HG03025 (cell line): ENCODE measurements around the gene RIPOR3.
"Not testable (repeated sequence)": the region's sequence is repeated elsewhere in the genome, so short reads cannot be mapped to it uniquely, and the experiment has no call there.

Experiments used
- ATAC-seq: cut with Tn5 transposase; IDR thresholded peaks from one replicate; pipeline ENCODE4 v1.9.1; 2021; ENCODE audit warnings: mild to moderate bottlenecking, moderate library complexity; ENCODE audit not compliant: unreplicated experiment, low FRiP score

RIPOR3 gene

GRCh38 chr20:50559856-50560638 lies 131.3 kb downstream of the RIPOR3 start:
- no peak for ATAC-seq

- ATAC-seq, result no peak
These were observed 132.2 kb downstream of the RIPOR3 start for GRCh38 chr20:50559149-50559548.

- ATAC-seq, result no peak
These were observed 132.8 kb downstream of the RIPOR3 start for GRCh38 chr20:50558483-50558925.

GRCh38 chr20:50557549-50558134 lies 133.7 kb downstream of the RIPOR3 start:
- ATAC-seq, result no peak

- no peak for ATAC-seq
These were observed 135.7 kb downstream of the RIPOR3 start for GRCh38 chr20:50555662-50556061.

- no peak for ATAC-seq
These were observed 136.4 kb downstream of the RIPOR3 start for GRCh38 chr20:50554694-50555579.

- ATAC-seq, result no peak
These were observed 138.4 kb downstream of the RIPOR3 start for GRCh38 chr20:50552979-50553378.

GRCh38 chr20:50551288-50551687 lies 140.1 kb downstream of the RIPOR3 start:
- ATAC-seq, result no peak

- no peak for ATAC-seq
These were observed 140.8 kb downstream of the RIPOR3 start for GRCh38 chr20:50550531-50550930.

- ATAC-seq, result no peak
These were observed 142.9 kb downstream of the RIPOR3 start for GRCh38 chr20:50548396-50548795.

- no peak for ATAC-seq
These were observed 143.4 kb downstream of the RIPOR3 start for GRCh38 chr20:50547964-50548363.

GRCh38 chr20:50546729-50547314 lies 144.5 kb downstream of the RIPOR3 start:
- no peak for ATAC-seq

GRCh38 chr20:50545126-50545525 lies 146.2 kb downstream of the RIPOR3 start:
- no peak for ATAC-seq

- ATAC-seq, result no peak
These were observed 148.0 kb downstream of the RIPOR3 start for GRCh38 chr20:50543326-50543725.

- no peak for ATAC-seq
These were observed 149.7 kb downstream of the RIPOR3 start for GRCh38 chr20:50541606-50542041.

GRCh38 chr20:50540620-50541605 lies 150.4 kb downstream of the RIPOR3 start:
- no peak for ATAC-seq

- not testable (repeated sequence) for ATAC-seq
These were observed 151.5 kb downstream of the RIPOR3 start for GRCh38 chr20:50539798-50540197.

- no peak for ATAC-seq
These were observed 153.1 kb downstream of the RIPOR3 start for GRCh38 chr20:50538276-50538675.

- no peak for ATAC-seq
These were observed 153.7 kb downstream of the RIPOR3 start for GRCh38 chr20:50537546-50538201.
